Measurements from ENCODE around the gene DELE1.
A peak's percentile ranks its signal among the peaks of the same experiment; 100 is the strongest.
"Not testable (repeated sequence)": the region's sequence is repeated elsewhere in the genome, so short reads cannot be mapped to it uniquely, and the experiment has no call there.

Gene DELE1

GRCh38 chr5:141881886-141882285 is 41.8 kb upstream of the DELE1 start:
- H3K27ac ChIP-seq: no peak overlapping the region
- TF ChIP-seq, protein P1, sequence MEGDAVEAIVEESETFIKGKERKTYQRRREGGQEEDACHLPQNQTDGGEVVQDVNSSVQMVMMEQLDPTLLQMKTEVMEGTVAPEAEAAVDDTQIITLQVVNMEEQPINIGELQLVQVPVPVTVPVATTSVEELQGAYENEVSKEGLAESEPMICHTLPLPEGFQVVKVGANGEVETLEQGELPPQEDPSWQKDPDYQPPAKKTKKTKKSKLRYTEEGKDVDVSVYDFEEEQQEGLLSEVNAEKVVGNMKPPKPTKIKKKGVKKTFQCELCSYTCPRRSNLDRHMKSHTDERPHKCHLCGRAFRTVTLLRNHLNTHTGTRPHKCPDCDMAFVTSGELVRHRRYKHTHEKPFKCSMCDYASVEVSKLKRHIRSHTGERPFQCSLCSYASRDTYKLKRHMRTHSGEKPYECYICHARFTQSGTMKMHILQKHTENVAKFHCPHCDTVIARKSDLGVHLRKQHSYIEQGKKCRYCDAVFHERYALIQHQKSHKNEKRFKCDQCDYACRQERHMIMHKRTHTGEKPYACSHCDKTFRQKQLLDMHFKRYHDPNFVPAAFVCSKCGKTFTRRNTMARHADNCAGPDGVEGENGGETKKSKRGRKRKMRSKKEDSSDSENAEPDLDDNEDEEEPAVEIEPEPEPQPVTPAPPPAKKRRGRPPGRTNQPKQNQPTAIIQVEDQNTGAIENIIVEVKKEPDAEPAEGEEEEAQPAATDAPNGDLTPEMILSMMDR (conservative IDR thresholded peaks at IDR 0.05): no peak

- no peak overlapping the region for H3K27ac ChIP-seq
- TF ChIP-seq, protein P1 (conservative IDR thresholded peaks at IDR 0.05): no peak
Observed at GRCh38 chr5:141882594-141883183, 41.0 kb upstream of the DELE1 start.

DNA sequence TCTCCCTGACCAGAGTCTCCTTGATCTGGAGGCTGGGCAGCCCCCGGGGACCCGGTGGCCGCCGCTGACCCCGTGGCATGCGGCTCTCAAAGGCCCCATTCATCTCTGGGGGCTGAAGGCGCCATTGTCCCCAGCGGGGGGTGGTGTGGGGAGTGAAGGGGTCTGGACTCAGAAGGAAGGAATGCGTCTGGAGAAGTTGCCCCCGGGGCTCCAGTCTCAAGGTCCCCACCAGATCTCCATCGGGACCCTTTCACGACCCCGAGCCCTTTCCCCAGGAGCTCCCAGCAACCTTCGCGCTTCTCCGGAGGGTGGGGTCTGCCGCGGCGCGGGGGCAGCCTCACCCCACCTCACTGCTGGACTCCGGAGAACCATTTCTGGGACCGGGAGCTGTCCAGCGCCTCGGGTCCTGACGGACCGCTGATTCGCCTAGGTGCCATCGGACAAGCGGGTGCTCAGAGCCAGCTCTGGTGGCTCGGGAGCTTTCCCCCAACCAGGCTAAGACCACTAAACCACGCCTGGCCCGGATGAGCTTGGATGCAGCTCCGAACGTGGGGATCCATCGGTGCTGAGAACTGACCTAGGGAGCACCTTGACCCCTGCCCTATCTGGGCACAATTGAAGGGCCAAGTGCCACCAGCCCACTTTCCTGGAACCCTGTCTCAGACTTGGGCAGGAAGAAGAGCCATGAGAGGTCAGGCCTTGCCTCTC is 40.3 kb upstream of the DELE1 start:
- no peak overlapping the region for H3K27ac ChIP-seq
- TF ChIP-seq, protein P1 (conservative IDR thresholded peaks at IDR 0.05): no peak

DNA sequence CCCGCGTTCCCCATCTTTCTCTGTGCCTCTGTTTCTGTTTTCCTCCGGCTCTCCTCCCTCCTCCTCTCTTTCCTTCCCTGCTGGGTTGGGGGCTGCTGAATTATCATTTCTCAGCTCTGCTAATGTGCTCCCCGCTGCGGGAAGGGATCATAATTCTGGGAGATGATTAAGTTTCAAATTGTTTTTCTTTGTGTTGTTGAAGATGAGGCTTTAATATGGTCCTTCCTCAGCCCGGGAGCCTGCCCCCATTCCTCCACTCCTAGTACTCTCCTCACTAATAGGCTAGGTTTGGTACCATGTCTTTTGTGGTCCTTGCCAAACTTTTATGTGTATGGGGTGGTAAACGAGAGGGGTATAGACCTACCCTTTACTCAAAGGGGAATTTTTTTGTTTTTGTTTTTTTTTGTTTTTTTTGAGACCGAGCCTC is 39.8 kb upstream of the DELE1 start:
- H3K27ac ChIP-seq: no peak overlapping the region
- TF ChIP-seq, protein P1 (conservative IDR thresholded peaks at IDR 0.05): no peak

DNA sequence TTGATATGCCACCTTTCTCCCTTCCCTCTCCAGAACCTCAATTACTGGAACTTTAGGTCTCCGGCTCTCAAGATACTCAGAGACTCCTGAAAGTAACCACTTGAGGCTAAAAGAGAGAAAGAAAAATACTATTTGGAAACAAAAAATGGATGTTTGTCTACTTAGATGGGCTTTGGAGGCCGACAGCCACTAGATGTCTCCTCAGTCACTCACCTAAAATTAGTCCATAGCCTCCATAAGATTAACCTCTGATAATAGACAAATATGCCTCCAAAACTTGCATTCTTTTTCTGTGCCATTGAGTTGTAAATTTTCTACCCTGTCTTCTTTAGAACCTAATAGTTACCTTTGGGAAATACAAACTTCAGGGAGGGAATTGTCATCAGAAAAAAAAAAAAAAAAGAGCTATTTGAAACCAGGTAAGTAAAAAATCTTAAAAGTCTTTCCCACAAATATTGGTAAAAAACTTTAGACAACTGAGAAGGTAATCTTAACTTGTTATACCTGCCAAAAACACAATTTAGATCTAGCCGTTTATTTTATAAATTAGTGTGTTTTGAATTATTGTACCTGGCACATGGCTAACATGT is 34.3 kb upstream of the DELE1 start:
- TF ChIP-seq, protein P1 (conservative IDR thresholded peaks at IDR 0.05): peak; percentile 77
- no peak overlapping the region for H3K27ac ChIP-seq

DNA sequence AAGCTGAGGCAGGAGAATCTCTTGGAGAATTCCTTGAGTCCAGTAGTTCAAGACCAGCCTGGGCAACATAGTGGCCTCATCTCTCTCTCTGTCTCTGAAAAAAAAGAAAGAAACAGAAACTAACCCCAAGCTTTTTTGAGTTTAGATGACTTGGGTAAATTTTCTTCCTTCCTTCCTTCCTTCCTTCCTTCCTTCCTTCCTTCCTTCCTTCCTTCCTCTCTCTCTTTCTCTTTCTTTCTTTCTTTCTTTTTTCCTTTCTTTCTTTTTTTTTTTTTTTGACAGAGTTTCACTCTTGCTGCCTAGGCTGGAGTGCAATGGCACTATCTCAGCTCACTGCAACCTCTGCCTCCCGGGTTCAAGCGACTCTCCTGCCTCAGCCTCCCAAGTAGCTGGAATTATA is 33.2 kb upstream of the DELE1 start:
- not testable (repeated sequence) for H3K27ac ChIP-seq

- TF ChIP-seq, protein P1 (conservative IDR thresholded peaks at IDR 0.05): no peak
- H3K27ac ChIP-seq: no peak overlapping the region
Observed at GRCh38 chr5:141897425-141897824, 26.2 kb upstream of the DELE1 start.

Measured in VCaP (cell line).